Left ventricle myocardium inferior (tissue), 1 donor: Measurements from ENCODE around the gene CCL15. TPM values are rescaled to one million over a fixed set of nuclear protein-coding genes. Genes with fewer than 3 reads are reported as not detected.

Experiments used
- DNase-seq: peaks from one replicate; pipeline ENCODE4 v3.0.0-alpha.2; 2020
- H3K27ac ChIP-seq: fragments of 200-600 bp; replicated peaks from 2 replicates; pipeline ENCODE4 v1.8.0; 2021
- H3K27me3 ChIP-seq: fragments of 200-600 bp; 2 replicates; pipeline ENCODE4 v1.8.0; 2021; ENCODE audit warnings: low read depth
- H3K36me3 ChIP-seq: fragments of 200-600 bp; 2 replicates; pipeline ENCODE4 v1.8.0; 2021
- H3K4me1 ChIP-seq: fragments of 200-600 bp; 2 replicates; pipeline ENCODE4 v1.8.0; 2021
- H3K4me3 ChIP-seq: fragments of 200-600 bp; 2 replicates; pipeline ENCODE4 v1.8.0; 2021; ENCODE audit warnings: mild to moderate bottlenecking, moderate library complexity
- H3K9me3 ChIP-seq: fragments of 200-600 bp; replicated peaks from 2 replicates; pipeline ENCODE4 v1.8.0; 2021
- intact Hi-C: fragments of 100-400 bp; cut with micrococcal nuclease; formaldehyde crosslinking; loops from one replicate; pipeline ENCODE4 v1.11.0; 2022
- total RNA-seq: library from RNA; stranded (reverse); fragmentation: NEBNext Ultra II Directional; extraction: Animal tissue kit (Norgen Biotek cat#: 25700); gene quantifications from one replicate; pipeline ENCODE4 v1.2.1, GENCODE V29; 2021
- TF ChIP-seq, protein P1 (sequence below): fragments of 200-600 bp; IDR thresholded peaks from 2 replicates; pipeline ENCODE4 v1.8.0; 2021; ENCODE audit warnings: antibody characterized with exemption, mild to moderate bottlenecking, borderline replicate concordance
- donor health status: DM: no; HTN: yes; CAD: no; lungs with severe emphysema.

The CCL15 gene
- total RNA-seq, 1 donor from 2014 or later: not detected

DNA sequence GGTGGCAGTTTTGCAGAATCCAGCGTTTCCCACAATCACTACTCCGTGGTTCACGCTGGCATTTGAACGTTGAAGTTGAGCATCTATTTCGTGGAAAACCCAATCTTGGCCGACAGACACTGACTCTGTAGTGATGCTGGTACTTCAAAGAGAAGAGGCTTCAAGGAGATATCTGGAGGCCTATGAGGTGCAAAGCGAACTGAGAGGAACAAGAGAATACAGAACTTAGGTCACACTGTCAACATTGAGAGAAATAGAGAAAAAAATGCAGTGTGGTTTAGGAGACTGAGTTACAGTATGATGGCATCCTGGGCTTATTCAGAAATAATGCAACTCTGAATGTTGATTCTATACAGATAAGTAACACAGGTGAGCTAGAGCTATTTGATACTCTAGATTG, 36.1 kb downstream of the CCL15 start:
- intact Hi-C loops: loop anchor here (5.0 to 10.0 kb wide), 2 partner anchors 177 to 520 kb away; partner anchors contain the start of gene ZNHIT3
- Histone ChIP-seq H3K36me3 (no peaks in the 10 kb centered on the region), H3K9me3 (no peaks in the 10 kb centered on the region), H3K4me1 (no peaks in the 10 kb centered on the region), H3K27me3 (peaks cover 28% of the 10 kb centered on the region), H3K27ac (no peak overlapping the region), H3K4me3 (no peak overlapping the region)
- TF ChIP-seq, protein P1, sequence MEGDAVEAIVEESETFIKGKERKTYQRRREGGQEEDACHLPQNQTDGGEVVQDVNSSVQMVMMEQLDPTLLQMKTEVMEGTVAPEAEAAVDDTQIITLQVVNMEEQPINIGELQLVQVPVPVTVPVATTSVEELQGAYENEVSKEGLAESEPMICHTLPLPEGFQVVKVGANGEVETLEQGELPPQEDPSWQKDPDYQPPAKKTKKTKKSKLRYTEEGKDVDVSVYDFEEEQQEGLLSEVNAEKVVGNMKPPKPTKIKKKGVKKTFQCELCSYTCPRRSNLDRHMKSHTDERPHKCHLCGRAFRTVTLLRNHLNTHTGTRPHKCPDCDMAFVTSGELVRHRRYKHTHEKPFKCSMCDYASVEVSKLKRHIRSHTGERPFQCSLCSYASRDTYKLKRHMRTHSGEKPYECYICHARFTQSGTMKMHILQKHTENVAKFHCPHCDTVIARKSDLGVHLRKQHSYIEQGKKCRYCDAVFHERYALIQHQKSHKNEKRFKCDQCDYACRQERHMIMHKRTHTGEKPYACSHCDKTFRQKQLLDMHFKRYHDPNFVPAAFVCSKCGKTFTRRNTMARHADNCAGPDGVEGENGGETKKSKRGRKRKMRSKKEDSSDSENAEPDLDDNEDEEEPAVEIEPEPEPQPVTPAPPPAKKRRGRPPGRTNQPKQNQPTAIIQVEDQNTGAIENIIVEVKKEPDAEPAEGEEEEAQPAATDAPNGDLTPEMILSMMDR: no peak
- no peak for DNase-seq

DNA sequence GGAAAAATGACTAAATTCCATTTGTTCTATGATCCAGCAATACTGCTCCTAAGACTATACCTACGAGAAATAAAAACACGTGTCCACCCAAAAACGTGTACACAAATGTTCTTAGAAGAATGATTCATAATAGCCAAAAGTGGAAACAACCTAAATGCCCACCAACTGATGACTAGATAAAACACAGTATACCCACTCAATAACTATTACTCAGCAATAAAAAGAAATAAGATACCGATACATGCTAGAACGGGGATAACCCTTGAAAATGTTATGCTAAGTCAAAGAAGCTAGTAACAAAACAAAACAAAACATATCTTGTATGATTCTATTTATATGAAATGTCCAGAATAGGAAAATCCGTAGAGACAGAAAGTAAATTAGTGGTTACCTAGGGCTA, 37.7 kb downstream of the CCL15 start:
- Histone ChIP-seq H3K36me3 (no peaks in the 10 kb centered on the region), H3K4me3 (no peak overlapping the region), H3K4me1 (no peaks in the 10 kb centered on the region), H3K27me3 (peaks cover 42% of the 10 kb centered on the region), H3K9me3 (no peaks in the 10 kb centered on the region), H3K27ac (no peak overlapping the region)
- DNase-seq: no peak
- TF ChIP-seq, protein P1: no peak
- intact Hi-C loops: loop anchor here (10.0 kb wide), 1 partner anchor 521 kb away; the partner anchor contains the start of gene ZNHIT3

DNA sequence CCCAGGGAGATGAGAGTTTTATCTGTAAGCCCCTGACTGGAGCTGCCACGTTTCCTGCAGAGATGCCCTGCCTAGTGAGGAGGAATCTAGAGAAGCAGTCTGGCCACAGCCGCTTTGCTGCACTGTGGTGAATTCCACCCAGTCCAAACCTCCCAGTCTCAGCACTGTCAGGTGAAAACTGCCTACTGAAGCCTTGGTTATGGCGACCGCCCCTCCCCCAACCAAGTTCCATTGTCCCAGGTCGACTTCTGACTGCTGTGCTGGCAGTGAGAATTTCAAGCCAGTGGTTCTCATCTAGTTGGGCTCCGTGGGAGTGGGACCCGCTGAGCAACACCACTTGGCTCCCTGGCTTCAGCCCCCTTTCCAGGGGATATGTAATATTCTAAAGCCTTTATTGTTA, 47.6 kb downstream of the CCL15 start:
- no peak overlapping the region for H3K27ac ChIP-seq
- no peaks in the 10 kb centered on the region for H3K36me3 ChIP-seq
- intact Hi-C loops: no loop called here
- no peak overlapping the region for H3K4me3 ChIP-seq
- no peaks in the 10 kb centered on the region for H3K4me1 ChIP-seq
- H3K27me3 ChIP-seq: peaks cover 46% of the 10 kb centered on the region
- H3K9me3 ChIP-seq: no peaks in the 10 kb centered on the region
- no peak for DNase-seq
- TF ChIP-seq, protein P1: no peak

DNA sequence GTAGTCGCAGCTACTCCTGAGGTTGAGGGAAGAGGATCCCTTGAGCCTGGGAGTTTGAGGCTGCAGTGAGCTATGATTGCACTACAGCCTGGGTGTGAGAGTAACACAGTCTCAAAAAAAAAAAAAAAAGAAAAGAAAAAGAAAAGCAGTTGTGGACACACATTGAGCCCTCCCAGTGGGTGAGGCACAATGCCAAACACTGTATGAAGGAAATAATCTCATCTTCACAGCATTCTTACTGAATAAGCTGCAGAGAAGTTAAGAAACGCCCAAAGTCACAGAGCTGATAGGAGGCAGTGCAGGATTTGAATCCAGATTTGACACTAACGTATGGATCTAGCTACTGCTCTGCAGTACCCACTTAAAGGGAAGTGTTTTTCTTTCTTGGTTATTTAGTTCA, 52.0 kb downstream of the CCL15 start:
- no peak overlapping the region for H3K27ac ChIP-seq
- DNase-seq: no peak
- TF ChIP-seq, protein P1: no peak
- H3K36me3 ChIP-seq: no peaks in the 10 kb centered on the region
- no peak overlapping the region for H3K4me3 ChIP-seq
- H3K27me3 ChIP-seq: peaks cover 26% of the 10 kb centered on the region
- no peaks in the 10 kb centered on the region for H3K9me3 ChIP-seq
- intact Hi-C loops: no loop called here
- no peaks in the 10 kb centered on the region for H3K4me1 ChIP-seq

DNA sequence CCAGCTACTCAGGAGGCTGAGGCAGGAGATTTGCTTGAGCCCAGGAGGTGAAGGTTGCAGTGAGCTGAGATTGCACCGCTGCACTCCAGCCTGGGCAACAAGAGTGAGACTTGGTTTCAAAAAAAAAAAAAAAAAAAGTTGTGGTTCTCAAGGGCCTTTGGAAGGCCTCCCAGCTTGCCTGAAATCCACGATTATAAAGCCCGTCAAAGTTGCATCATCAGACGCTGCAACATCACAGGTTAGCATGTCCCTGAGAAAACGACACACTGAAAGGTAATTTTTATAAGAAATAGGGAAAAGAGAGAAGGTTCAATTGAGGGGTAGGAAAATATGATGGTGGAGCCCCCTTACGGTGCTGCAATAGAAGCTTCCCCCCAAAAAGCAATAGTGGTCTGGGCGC, 53.3 kb downstream of the CCL15 start:
- Histone ChIP-seq H3K4me1 (no peaks in the 10 kb centered on the region), H3K4me3 (no peak overlapping the region), H3K27me3 (peaks cover 28% of the 10 kb centered on the region), H3K36me3 (no peaks in the 10 kb centered on the region), H3K27ac (no peak overlapping the region), H3K9me3 (no peaks in the 10 kb centered on the region)
- no peak for DNase-seq
- intact Hi-C loops: no loop called here
- TF ChIP-seq, protein P1: no peak

Other genes starting within 250 kb of the CCL15 start
- 0.08 TPM for gene GAS2L2, start 248.3 kb downstream of the CCL15 start, total RNA-seq
- not detected for gene C17orf50, start 240.7 kb downstream of the CCL15 start, total RNA-seq
- gene MMP28, start 205.9 kb downstream of the CCL15 start, total RNA-seq: 3.0 TPM
- gene TAF15, start 192.1 kb downstream of the CCL15 start, total RNA-seq: 113 TPM
- not detected for gene HEATR9, start 132.7 kb downstream of the CCL15 start, total RNA-seq
- gene CCL5, start 121.2 kb downstream of the CCL15 start, total RNA-seq: 0.60 TPM
- not detected for gene RDM1, start 70.8 kb downstream of the CCL15 start, total RNA-seq
- gene LYZL6, start 57.8 kb downstream of the CCL15 start, total RNA-seq: not detected
- not detected for gene CCL16, start 20.1 kb downstream of the CCL15 start, total RNA-seq
- 8.8 TPM for gene CCL14, start 14.8 kb downstream of the CCL15 start, total RNA-seq
- gene CCL23, start 16.4 kb upstream of the CCL15 start, total RNA-seq: not detected
- gene CCL18, start 62.7 kb upstream of the CCL15 start, total RNA-seq: 1.1 TPM
- not detected for gene CCL3, start 88.6 kb upstream of the CCL15 start, total RNA-seq
- gene CCL4, start 102.3 kb upstream of the CCL15 start, total RNA-seq: 0.91 TPM
- gene TBC1D3B, start 175.1 kb upstream of the CCL15 start, total RNA-seq: 3.4 TPM
- not detected for gene CCL3L1, start 195.2 kb upstream of the CCL15 start, total RNA-seq
- not detected for gene CCL4L2, start 209.5 kb upstream of the CCL15 start, total RNA-seq